HG03159 (cell line): ENCODE results near the gene DPAGT1.

Experiments
- ATAC-seq: cut with Tn5 transposase; IDR thresholded peaks from one replicate; pipeline ENCODE4 v1.9.1; 2021; ENCODE audit warnings: mild to moderate bottlenecking, moderate library complexity; ENCODE audit not compliant: unreplicated experiment

Gene DPAGT1

DNA sequence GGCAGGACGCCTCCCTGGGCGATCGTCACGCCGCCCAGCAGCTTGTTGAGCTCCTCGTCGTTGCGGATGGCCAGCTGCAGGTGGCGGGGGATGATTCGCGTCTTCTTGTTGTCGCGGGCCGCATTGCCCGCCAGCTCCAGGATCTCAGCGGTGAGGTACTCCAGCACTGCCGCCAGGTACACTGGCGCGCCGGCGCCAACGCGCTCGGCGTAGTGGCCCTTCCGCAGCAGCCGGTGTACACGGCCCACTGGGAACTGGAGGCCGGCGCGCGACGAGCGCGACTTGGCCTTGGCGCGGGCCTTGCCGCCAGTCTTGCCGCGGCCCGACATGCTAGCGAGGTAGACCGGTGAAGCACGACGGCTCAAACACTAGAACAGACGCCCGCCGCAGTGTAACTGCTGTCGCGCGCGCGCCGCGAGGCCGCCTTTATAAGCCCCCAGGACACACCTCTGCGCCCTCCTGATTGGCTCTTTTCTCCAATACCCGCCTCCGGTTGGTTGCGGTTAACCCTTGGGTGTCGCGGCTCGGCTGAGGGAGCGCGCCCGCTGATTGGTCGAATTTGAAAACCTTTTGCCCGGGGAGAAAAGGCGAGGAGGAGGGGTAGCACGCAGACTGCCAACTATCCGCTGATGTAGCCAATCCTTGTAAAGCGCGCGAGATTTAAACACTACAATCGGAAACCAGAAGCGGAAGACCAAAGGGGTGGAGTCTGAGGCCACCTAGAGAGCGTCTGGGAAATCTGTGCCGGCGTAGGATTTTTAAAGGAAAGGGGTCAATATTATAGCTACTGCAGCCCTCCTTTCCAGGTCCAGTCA is 6.4 kb downstream of the DPAGT1 start:
- peak; percentile 82 for ATAC-seq

GRCh38 chr11:119094816-119095065 is 6.9 kb downstream of the DPAGT1 start:
- ATAC-seq: peak; percentile 35

GRCh38 chr11:119093942-119094815 is 7.5 kb downstream of the DPAGT1 start:
- ATAC-seq: peak; percentile 3

- ATAC-seq: no peak
Observed at GRCh38 chr11:119092880-119093842, 8.5 kb downstream of the DPAGT1 start.

DNA sequence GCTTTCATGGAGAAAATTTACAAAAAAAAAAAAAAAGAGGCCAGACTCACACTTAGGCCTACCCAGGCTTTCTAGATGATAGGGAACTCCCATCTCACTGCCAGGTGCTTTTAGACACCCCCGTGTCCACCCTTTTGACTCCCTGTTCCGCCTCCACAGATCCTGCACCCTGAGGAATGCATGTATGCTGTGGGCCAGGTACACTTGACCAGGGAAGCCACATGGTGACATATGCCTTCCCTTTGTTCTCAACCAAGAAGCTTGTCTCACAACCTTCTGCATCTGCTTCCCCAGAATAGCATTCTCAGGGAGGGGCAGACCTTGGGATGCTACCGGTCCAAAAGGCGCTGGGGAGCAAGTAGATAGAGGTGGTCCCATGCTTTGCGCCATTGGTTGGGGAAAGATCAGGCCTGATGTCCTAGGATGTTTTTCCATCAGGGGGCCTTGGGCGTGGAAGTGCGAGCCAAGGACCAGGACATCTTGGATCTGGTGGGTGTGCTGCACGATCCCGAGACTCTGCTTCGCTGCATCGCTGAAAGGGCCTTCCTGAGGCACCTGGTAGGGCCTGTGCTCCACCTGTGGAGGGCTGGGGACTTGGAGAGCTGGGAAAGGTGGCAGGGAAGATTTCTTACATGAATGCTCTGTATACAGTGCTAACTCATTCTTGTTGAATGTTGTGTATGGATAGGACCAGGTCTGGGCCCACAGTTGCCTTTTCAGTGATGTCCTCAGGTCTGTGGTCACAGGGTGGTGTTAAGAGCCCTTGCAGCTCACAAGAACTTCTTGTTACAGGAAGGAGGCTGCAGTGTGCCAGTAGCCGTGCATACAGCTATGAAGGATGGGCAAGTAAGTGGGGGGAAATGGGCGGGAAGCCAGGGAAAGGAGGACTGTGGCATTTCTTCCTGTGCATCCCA is 9.4 kb downstream of the DPAGT1 start:
- ATAC-seq: no peak

- ATAC-seq: no peak
Observed at GRCh38 chr11:119091178-119091577, 10.5 kb downstream of the DPAGT1 start.

DNA sequence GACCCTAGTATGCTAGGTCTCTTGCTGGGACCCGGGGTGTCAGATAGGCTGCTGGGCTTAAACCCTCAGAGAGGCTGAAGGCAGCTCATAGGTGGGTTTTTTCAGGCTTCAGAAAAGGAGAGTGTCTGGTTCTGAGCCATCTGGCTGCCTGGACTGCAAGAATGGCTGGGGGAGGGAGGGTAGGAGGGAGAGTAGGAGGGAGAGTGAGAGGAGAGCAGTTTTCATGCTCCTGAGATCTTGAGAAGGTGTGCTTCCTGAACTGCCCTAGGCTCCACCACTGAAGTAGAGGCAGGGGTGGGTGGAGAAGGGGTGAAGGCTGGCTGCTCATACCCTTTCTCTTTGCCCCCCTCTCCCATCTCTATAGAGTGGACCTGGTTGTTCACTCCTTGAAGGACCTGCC is 12.3 kb downstream of the DPAGT1 start:
- ATAC-seq: no peak

GRCh38 chr11:119088406-119088805 is 13.2 kb downstream of the DPAGT1 start:
- ATAC-seq: no peak

DNA sequence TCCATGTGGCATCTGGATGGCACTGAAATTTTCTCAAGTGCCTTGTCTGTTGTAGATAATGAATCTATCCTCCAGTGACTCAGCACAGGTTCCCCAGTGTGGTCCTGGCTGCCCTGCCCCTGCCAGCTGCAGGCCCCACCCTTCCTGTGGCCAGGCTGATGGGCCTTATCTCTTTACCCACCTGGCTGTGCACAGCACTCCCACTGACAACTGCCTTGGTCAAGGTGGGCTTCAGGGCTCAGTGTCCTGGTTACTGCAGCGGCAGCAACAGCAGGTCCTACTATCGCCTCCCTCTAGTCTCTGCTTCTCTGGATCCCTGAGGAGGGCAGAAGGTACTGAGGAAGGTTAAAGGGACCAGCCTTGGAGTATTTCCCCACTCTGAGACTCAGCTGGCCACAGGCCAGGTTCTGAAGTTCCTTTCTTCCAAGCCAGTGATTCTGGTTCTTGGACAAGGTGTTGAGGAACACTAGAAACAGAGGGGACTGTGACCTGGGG is 13.9 kb downstream of the DPAGT1 start:
- no peak for ATAC-seq

DNA sequence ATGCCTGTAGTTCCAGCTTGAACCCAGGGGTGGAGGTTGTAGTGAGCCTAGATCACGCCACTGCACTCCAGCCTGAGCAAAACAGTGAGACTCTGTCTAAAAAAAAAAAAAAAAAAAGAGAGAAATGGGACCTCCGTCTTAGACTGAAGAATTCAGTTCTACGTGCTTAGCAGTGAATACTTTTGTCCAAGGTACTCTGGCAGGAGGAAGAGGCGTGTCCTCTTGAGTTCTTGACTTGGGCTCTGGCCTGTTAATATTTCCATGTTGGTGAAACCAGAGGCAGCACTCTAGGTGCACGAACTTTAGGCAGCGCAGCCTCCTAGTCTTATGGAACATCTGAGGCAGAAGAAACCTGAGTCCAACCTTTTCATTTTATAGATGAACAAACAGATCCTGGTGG is 14.5 kb downstream of the DPAGT1 start:
- no peak for ATAC-seq

GRCh38 chr11:119085437-119085847 is 16.2 kb downstream of the DPAGT1 start:
- ATAC-seq: peak; percentile 15

- ATAC-seq: peak; percentile 82
Observed at GRCh38 chr11:119084663-119085436, 16.8 kb downstream of the DPAGT1 start, which contains the start of gene HMBS. Gene HMBS, plus strand, starts transcription at chr11:119084881. Its CDS starts 153 bp downstream, at chr11:119085034.

GRCh38 chr11:119081682-119082260 is 19.9 kb downstream of the DPAGT1 start:
- no peak for ATAC-seq

- no peak for ATAC-seq
Observed at GRCh38 chr11:119078675-119079420, 22.8 kb downstream of the DPAGT1 start.

DNA sequence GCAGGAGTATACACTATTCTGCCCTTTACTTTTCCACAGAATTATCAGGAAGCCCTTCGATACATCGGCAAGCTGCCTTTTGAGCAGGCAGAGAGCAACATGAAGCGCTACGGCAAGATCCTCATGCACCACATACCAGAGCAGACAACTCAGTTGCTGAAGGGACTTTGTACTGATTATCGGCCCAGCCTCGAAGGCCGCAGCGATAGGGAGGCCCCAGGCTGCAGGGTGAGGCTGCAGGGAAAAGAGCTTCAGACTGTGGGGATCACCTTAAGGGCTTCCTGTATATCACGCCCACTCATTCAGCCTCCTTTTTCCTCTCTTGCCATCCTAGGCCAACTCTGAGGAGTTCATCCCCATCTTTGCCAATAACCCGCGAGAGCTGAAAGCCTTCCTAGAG is 23.8 kb downstream of the DPAGT1 start:
- ATAC-seq: no peak

GRCh38 chr11:119067371-119068222 is 34.1 kb downstream of the DPAGT1 start, which contains the start of gene VPS11:
Gene VPS11, plus strand, starts transcription at chr11:119067818. Its CDS starts 6 bp downstream, at chr11:119067824.
- peak; percentile 93 for ATAC-seq

- ATAC-seq: no peak
Observed at GRCh38 chr11:119065369-119065768, 36.3 kb downstream of the DPAGT1 start.
